SU-DHL-6 (cell line): ENCODE data around the gene DENND2C.
"Not testable (repeated sequence)": the region's sequence is repeated elsewhere in the genome, so short reads cannot be mapped to it uniquely, and the experiment has no call there.

Experiments used
- EZH2phosphoT487 ChIP-seq: fragments of 200-600 bp; sonication (generic), shearing (Covaris generic); conservative IDR thresholded peaks from 2 replicates; pipeline ENCODE4 v1.6.1; 2018; ENCODE audit warnings: mild to moderate bottlenecking, antibody characterized with exemption, low read length, moderate library complexity, mixed read lengths
- TF ChIP-seq, protein P1 (sequence below): fragments of 200-600 bp; sonication (generic); IDR thresholded peaks from one replicate; pipeline ENCODE4 v1.5.1; 2017; ENCODE audit warnings: antibody characterized with exemption, mild to moderate bottlenecking, low read length, moderate library complexity; ENCODE audit not compliant: insufficient read depth, poor library complexity, severe bottlenecking

DNA sequence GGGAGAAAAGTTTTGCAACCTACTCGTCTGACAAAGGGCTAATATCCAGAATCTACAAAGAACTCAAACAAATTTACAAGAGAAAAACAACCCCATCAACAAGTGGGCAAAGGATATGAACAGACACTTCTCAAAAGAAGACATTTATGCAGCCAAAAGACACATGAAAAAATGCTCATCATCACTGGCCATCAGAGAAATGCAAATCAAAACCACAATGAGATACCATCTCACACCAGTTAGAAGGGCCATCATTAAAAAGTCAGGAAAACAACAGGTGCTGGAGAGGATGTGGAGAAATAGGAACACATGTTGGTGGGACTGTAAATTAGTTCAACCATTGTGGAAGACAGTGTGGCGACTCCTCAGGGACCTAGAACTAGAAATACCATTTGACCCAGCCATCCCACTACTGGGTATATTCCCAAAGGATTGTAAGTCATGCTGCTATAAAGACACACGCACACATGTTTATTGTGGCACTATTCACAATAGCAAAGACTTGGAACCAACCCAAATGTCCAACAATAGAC lies 106.8 kb downstream of the DENND2C start:
- TF ChIP-seq, protein P1, sequence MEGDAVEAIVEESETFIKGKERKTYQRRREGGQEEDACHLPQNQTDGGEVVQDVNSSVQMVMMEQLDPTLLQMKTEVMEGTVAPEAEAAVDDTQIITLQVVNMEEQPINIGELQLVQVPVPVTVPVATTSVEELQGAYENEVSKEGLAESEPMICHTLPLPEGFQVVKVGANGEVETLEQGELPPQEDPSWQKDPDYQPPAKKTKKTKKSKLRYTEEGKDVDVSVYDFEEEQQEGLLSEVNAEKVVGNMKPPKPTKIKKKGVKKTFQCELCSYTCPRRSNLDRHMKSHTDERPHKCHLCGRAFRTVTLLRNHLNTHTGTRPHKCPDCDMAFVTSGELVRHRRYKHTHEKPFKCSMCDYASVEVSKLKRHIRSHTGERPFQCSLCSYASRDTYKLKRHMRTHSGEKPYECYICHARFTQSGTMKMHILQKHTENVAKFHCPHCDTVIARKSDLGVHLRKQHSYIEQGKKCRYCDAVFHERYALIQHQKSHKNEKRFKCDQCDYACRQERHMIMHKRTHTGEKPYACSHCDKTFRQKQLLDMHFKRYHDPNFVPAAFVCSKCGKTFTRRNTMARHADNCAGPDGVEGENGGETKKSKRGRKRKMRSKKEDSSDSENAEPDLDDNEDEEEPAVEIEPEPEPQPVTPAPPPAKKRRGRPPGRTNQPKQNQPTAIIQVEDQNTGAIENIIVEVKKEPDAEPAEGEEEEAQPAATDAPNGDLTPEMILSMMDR = not testable (repeated sequence)
- TF ChIP-seq EZH2phosphoT487 = not testable (repeated sequence)
